GM03348 (cell line): ENCODE results near the gene OPN1LW.
"Not testable (repeated sequence)": the region's sequence is repeated elsewhere in the genome, so short reads cannot be mapped to it uniquely, and the experiment has no call there.

ENCODE experiments used
- DNase-seq: peaks from one replicate; pipeline ENCODE4 v3.0.0; 2012; ENCODE audit warnings: low spot score

OPN1LW gene

GRCh38 chrX:154135458-154136229 is 8.4 kb upstream of the OPN1LW start:
- DNase-seq: no peak

GRCh38 chrX:154136627-154137161 is 7.3 kb upstream of the OPN1LW start:
- peak; percentile 83 for DNase-seq

- no peak for DNase-seq
Observed at GRCh38 chrX:154138857-154139256, 5.2 kb upstream of the OPN1LW start.

GRCh38 chrX:154140206-154140605 is 3.8 kb upstream of the OPN1LW start:
- DNase-seq: no peak

DNA sequence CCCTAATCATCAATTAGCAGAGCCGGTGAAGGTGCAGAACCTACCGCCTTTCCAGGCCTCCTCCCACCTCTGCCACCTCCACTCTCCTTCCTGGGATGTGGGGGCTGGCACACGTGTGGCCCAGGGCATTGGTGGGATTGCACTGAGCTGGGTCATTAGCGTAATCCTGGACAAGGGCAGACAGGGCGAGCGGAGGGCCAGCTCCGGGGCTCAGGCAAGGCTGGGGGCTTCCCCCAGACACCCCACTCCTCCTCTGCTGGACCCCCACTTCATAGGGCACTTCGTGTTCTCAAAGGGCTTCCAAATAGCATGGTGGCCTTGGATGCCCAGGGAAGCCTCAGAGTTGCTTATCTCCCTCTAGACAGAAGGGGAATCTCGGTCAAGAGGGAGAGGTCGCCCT is 3.3 kb upstream of the OPN1LW start:
- no peak for DNase-seq

GRCh38 chrX:154142386-154142785 is 1.7 kb upstream of the OPN1LW start:
- DNase-seq: no peak

DNA sequence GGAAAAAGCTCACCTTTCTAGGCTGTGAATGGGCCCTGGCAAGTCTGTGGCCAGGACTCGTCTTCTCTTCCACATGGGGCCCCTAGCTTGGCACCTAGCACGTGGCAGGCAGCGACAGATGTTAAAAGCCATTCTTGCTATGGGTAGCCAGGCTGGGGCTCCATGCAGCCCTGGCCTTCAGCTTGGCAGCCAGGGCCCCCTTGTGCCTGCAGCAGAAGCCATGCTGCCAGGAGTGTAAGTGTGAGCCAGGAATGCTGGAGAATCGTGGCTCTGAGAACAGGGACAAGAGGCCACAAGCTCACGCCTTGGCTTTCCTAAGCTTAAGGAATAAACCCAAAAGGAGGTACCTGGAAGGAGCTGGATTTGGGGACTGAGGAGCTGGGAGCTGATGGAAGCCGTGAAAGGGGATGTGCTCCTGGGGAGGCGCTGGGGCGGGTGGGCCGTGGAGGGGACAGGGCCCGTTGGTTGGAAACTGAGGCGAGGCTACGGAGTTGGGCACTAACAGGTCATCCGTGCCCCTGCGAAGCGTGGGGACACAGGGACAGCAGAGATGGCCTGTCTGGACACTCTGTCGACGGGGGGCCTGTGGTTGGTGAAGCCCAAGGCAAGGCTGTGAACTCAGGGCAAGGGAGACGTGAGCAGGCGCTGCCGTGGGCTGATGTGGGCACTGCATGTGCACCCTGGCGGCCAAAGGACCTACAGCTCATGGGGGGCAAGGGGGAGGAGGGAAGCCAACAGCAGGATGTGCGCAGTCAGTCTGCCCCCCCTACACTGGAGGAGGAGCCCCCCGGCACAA is 895 bp upstream of the OPN1LW start:
- DNase-seq: no peak

GRCh38 chrX:154151030-154151429 is 7.0 kb downstream of the OPN1LW start:
- not testable (repeated sequence) for DNase-seq

DNA sequence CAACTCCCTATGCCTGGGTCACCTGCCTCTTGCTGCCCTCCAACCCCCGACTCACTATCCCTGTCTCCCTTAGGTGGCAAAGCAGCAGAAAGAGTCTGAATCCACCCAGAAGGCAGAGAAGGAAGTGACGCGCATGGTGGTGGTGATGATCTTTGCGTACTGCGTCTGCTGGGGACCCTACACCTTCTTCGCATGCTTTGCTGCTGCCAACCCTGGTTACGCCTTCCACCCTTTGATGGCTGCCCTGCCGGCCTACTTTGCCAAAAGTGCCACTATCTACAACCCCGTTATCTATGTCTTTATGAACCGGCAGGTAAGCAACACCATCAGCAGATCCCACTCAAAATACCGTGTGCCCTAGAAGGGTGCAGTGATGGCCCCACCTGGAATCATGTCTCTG is 12.2 kb downstream of the OPN1LW start:
- not testable (repeated sequence) for DNase-seq

DNA sequence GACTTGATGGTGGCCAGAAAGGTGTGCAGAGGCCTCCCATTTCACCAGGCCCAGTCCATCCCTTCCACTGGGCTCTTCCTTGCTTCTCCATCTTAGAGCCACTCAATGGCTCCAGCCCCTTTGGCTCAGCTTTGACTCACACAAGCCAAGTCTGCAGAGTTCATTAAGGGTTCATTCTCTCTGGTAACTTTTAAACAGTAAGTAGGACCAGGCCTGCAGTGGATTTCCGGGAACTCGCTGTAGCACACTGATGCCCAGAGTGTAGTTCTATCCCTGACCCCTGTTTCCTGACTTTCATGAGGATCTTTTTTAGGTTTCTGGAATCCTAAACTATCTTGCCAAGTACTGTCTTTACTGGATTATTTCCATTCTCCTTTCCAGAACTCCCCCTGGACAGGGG is 13.2 kb downstream of the OPN1LW start:
- not testable (repeated sequence) for DNase-seq

DNA sequence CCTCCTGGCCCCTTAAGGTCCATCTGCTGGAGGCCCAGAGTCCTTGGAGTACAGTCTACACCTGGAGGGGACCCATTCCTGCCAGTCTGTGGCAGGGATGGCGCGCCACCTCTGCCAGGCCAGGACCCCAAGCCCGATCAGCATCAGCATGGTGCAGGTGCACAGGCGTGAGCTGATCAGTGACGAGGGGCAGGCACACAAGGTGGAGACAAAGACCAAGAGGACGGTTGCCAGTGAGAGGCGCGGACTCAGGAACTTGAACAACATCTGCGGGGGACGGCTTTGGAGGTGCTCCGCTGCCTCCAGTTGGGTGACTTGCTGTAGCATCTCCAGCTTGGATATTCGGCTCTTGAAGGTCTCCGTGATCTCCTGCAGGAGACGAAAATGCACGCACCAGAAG is 15.3 kb downstream of the OPN1LW start:
- DNase-seq: not testable (repeated sequence)

GRCh38 chrX:154164902-154165301 is 20.9 kb downstream of the OPN1LW start:
- DNase-seq: not testable (repeated sequence)

DNA sequence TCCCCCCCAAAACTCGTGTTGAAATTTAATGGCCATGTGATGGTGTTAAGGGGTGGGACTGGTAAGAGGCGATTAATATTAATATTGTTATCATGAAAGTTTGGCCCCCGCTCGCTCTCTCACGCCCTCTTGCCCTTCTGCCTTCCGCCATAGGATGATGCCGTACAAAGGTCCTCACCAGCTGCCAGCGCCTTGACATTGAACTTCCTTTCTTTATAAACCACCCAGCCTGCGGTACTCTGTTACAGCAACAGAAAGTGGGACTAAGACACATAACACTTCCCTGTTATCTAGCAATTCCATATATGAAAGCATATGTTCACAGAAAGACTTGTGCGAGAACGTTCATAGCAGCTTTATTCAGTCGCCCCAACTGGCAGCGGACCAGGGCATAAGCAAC is 24.3 kb downstream of the OPN1LW start:
- not testable (repeated sequence) for DNase-seq

GRCh38 chrX:154172535-154172943 is 28.5 kb downstream of the OPN1LW start:
- not testable (repeated sequence) for DNase-seq

GRCh38 chrX:154174356-154174755 is 30.3 kb downstream of the OPN1LW start:
- DNase-seq: not testable (repeated sequence)

GRCh38 chrX:154182296-154182695 is 38.3 kb downstream of the OPN1LW start, which contains the start of gene OPN1MW:
OPN1MW (plus strand) TSS chrX:154182596; CDS start chrX:154182678, 82 bp downstream.
- DNase-seq: not testable (repeated sequence)

DNA sequence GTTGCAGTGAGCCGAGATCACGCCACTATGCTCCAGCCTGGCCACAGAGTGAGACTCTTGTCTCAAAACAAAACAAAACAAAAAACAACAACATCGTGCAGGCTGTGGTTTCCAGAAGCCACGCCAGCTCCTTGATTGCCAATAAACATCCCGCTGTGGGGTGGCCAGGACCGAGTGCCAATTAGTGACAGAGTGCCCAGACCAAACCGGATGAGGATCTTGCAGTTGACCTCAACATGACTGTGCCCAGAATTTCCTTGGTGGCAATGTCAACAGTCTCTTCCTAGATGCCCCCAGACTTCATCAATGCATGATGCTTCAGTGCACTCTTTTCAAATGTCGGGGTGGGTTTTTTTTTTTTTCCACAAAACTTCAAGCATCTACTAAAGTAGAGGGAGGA is 39.8 kb downstream of the OPN1LW start:
- DNase-seq: not testable (repeated sequence)

DNA sequence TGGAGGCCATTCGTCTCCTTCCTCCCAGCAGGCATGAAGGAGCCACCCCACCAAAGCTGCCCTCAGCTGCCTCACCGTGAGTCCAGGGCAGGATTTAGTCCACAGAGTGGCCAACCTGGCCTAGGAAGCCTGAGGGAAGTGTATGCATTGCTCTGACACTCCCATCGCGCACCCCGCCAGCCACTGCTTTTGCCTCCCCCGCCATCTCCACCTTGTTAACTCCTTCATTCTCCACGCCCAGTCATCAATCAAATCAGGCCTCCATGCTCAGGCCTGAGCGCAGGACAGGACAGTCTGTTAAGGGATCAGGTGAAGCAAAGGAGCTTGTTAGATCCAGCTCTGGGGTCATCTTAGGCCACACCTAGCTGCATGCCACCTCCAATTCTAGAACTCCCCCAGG is 48.8 kb downstream of the OPN1LW start:
- not testable (repeated sequence) for DNase-seq

GRCh38 chrX:154194316-154194715 is 50.3 kb downstream of the OPN1LW start:
- DNase-seq: not testable (repeated sequence)

- DNase-seq: not testable (repeated sequence)
Observed at GRCh38 chrX:154196466-154196865, 52.4 kb downstream of the OPN1LW start.
